GM12864 (cell line): ENCODE data around the gene ABCD1.

ENCODE experiments used
- DNase-seq: peaks from one replicate; pipeline ENCODE4 v3.0.0-alpha.2; 2011; ENCODE audit warnings: low read depth
- H3K4me3 ChIP-seq: 2 replicates; pipeline ENCODE4 v1.5.1; 2011; ENCODE audit warnings: mild to moderate bottlenecking, low read depth, low read length, control low read depth
- TF ChIP-seq, protein P1 (sequence below): IDR thresholded peaks from 2 replicates; pipeline ENCODE4 v1.5.1; 2011; ENCODE audit warnings: low read depth, mild to moderate bottlenecking, moderate library complexity, low read length, control low read depth, inconsistent platforms; ENCODE audit errors: missing control alignments

The ABCD1 gene

DNA sequence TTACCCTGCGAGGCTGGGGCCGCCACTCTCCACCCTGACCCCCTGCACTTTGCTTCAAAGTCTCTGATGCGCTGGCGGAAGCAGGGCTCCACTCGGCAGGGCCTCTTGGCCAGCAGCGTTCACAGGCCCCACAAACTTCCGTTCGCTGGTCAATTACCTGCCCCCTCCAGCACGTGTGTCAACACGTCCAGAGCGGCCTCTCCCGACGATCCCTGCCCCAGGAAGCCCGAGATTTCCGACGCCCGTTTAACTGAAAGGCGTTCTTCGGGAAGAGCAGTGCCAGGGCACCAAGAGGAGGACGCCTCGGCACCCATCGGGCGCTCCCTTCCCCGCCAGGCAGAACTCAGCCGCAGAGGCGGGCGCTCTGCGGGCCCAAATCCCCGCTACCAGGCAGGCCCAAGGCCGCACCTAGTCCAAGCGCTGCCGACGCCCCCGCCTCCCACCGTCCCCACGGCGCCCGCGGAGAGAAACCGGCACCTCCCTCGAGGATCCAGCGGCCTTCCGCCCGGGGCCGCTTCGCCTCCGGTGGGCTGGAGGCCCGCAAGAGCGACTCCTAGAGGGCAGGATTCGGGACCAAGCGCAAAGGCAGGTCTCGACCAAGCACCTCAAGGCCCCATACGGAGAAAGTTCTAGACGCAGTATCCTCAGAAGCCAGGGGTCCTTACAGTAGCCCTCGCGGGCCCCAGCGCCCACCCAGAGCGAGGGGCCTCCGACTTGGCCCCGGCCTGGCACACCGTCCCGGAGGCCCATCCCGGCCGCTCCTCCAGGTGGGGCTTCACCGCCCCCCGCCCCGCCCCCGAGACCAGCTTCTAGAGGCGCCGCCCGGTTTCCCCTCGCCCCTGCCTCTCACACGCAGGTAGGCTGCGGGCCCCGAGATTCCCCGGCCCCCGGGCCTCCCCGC, 1.1 kb upstream of the ABCD1 start:
- H3K4me3 ChIP-seq, result peak overlapping the region; percentile 87
- TF ChIP-seq, protein P1, sequence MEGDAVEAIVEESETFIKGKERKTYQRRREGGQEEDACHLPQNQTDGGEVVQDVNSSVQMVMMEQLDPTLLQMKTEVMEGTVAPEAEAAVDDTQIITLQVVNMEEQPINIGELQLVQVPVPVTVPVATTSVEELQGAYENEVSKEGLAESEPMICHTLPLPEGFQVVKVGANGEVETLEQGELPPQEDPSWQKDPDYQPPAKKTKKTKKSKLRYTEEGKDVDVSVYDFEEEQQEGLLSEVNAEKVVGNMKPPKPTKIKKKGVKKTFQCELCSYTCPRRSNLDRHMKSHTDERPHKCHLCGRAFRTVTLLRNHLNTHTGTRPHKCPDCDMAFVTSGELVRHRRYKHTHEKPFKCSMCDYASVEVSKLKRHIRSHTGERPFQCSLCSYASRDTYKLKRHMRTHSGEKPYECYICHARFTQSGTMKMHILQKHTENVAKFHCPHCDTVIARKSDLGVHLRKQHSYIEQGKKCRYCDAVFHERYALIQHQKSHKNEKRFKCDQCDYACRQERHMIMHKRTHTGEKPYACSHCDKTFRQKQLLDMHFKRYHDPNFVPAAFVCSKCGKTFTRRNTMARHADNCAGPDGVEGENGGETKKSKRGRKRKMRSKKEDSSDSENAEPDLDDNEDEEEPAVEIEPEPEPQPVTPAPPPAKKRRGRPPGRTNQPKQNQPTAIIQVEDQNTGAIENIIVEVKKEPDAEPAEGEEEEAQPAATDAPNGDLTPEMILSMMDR, result peak; percentile 52
- DNase-seq, result no peak

DNA sequence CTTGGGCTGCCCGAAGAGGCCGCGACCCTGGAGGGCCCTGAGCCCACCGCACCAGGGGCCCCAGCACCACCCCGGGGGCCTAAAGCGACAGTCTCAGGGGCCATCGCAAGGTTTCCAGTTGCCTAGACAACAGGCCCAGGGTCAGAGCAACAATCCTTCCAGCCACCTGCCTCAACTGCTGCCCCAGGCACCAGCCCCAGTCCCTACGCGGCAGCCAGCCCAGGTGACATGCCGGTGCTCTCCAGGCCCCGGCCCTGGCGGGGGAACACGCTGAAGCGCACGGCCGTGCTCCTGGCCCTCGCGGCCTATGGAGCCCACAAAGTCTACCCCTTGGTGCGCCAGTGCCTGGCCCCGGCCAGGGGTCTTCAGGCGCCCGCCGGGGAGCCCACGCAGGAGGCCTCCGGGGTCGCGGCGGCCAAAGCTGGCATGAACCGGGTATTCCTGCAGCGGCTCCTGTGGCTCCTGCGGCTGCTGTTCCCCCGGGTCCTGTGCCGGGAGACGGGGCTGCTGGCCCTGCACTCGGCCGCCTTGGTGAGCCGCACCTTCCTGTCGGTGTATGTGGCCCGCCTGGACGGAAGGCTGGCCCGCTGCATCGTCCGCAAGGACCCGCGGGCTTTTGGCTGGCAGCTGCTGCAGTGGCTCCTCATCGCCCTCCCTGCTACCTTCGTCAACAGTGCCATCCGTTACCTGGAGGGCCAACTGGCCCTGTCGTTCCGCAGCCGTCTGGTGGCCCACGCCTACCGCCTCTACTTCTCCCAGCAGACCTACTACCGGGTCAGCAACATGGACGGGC, 579 bp downstream of the ABCD1 start:
- peak overlapping the region; percentile 62 for H3K4me3 ChIP-seq
- TF ChIP-seq, protein P1, result no peak
- no peak for DNase-seq

DNA sequence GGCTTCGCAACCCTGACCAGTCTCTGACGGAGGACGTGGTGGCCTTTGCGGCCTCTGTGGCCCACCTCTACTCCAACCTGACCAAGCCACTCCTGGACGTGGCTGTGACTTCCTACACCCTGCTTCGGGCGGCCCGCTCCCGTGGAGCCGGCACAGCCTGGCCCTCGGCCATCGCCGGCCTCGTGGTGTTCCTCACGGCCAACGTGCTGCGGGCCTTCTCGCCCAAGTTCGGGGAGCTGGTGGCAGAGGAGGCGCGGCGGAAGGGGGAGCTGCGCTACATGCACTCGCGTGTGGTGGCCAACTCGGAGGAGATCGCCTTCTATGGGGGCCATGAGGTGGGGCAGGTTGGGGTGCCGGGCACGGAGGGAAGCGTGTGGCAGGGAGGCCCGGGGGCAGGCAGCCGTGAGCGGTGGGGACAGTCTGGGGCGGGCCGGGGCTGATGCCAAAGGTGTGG, 1.2 kb downstream of the ABCD1 start:
- TF ChIP-seq, protein P1, result no peak
- no peak for DNase-seq
- H3K4me3 ChIP-seq, result no peak overlapping the region

DNA sequence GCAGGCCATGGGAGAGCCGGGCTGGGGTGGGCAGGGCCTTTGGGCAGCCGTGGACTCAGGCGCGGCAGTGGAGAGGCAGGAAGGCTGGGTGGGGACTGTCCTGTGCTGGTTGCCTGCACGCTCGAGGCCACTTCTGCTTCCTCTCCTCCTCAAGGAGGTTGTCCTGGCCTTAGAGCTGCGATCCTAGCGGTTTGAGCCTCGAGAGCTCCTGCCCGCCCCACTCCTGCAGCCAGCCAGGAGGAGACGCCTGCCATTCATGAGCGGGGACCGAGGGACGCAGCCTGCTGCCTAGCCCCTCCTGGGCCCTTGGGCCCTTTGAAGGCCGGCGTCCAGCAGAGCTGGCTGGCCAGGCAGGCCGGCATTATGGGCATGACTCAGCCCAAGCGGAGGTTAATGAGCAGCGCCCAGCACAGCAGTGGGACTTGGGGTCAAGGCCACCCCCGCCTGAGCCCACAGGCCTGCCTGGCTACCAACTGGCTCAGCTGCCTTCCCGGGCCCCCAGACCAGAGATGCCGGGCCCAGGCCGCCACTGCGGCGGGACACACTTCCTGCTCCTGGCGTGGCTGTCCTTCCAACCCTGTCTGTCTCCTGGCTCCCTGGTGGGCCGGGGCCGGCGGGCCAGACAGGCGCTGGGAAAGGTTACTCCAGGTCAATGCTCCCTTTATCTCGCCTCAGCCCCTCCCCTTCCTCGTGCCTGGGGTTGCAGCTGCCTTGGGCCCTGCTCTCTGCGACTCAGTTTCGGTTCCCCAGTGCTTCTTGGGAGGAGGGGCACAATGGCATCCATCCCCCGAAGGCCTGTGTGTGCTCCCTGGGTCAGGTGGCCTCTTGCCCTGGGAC, 1.8 kb downstream of the ABCD1 start:
- TF ChIP-seq, protein P1, result no peak
- peak; percentile 62 for DNase-seq
- H3K4me3 ChIP-seq, result peak overlapping the region; percentile 22; the same call in 1 of the 2 replicates

DNA sequence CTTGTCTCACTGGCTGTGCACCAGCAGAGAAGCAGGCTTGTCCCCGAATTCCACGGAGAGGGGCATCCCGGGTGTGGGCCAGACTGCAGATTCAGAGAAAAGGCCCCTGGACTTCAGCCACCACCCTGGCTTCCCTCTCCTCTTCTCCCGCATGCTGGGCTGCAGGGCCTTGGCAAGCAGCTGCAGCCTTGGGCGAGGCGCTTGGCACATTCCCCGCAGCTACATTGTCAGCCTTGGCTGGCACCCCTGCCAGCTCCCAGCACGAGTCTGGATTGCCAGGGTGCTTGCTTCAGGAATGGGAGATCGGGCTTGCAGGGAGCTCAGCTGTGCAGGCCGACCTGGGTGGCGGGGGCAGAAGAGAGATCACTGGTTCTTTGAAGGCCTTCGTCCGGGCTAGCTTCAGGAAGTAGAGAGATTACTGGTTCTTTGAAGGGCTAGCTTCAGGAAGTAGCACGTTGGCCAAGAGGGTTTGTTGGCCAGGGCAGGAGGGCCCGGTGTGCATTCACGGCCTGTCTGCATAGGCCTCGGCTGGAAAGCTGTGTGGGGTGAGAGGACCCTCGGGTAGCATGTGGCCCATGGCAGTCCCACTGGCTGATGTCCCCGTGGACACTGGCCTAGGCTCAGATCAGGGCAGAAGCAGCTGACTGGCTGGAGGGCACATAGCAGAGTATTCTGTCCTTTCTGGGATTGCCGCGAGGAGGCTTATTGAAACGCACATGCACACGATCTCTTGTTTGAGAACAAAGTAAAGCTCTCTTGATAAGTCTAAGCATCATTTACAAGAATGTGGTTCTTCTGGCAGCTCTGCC, 2.7 kb downstream of the ABCD1 start:
- DNase-seq, result no peak
- TF ChIP-seq, protein P1, result no peak
- H3K4me3 ChIP-seq, result peak overlapping the region; percentile 19; the same call in 1 of the 2 replicates

DNA sequence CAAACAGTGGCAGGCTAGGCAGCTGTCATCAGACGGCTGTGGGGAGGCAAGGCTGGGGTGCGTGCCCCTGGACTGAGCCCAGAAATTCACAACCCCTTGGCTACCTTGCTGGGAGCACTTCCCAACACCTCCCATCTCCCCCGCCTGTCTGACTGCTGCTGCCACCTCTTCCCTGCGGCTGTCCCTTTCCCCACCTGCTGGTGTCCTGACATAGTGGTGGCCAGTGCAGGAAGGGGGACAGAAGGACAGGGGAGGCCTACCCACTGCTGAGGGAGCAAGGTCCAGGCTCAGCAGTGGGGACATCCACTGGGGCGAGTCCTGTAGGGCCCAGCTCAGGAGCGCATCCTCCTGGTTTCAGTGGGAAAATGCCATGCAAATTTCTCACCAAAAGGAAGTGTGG, 3.4 kb downstream of the ABCD1 start:
- H3K4me3 ChIP-seq, result no peak overlapping the region
- DNase-seq, result no peak
- TF ChIP-seq, protein P1, result no peak
